Measurements from ENCODE around the gene ILKAP. TPM values are rescaled to one million over a fixed set of nuclear protein-coding genes. Genes with fewer than 3 reads are reported as not detected.

ILKAP gene
- total RNA-seq, 1 experiment from 2014 or later, result 41.5 TPM

DNA sequence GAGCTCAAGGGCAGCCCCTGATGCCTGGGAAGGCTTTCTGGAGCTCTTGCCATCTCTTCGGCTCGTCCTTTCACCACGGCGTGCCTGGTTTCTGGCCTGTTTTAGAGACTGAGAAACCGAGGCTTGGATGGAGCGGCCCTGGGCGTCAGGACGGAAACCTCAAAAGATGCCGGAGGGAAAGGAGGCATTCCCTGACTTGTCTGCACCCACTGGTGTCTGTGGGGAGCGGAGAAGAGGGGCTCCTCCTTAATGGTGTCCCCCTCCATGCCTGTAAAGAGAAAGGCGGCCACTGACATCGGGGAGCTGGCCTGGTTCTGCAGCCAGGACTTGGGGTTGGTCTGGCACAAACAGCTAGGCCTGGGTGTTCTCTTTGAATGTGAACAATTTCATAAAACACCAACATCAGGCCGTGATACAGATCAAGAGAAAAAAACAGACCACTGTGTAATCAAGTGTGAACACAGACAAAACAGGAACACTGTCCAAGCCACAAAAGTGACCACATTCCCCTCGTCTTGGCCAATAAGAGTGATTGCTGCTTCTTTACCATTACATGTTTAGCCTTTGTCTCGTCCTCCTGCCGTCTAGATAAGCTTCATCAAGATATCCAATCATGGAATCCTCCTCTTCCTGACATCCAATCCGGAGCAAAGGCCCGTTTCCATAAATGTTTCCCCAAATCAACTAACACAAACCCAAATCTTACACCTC, 633 bp upstream of the ILKAP start:
- peaks cover 13% of the 10 kb centered on the region for H3K79me1 ChIP-seq (ENCODE audit: insufficient read depth, low read depth, low read length, poor library complexity, severe bottlenecking)
- no peaks in the 10 kb centered on the region for H3K4me1 ChIP-seq (ENCODE audit: insufficient read depth, low read length)
- no peaks in the 10 kb centered on the region for H4K20me1 ChIP-seq (ENCODE audit: control insufficient read depth, insufficient read depth, insufficient read length)
- no peaks in the 10 kb centered on the region for H3K9me3 ChIP-seq (ENCODE audit: control insufficient read depth, low read depth, low read length)
- peaks cover 8 to 12% of the 10 kb centered on the region in 2 experiments; a peak in 4 of 5 replicates for H3K9me3 Mint-ChIP-seq
- no peak overlapping the region for H2AFZ ChIP-seq (ENCODE audit: low read length)
- peaks cover 21% of the 10 kb centered on the region; the same call in 1 of the 2 replicates for H3K79me2 ChIP-seq (ENCODE audit: insufficient read depth, low read length)
- DNase-seq, result no peak
- no peak overlapping the region for H3T11ph ChIP-seq (ENCODE audit: low read length)
- peaks cover 3 to 10% (median 8%) of the 10 kb centered on the region in 3 experiments; a peak in 6 of 7 replicates for H3K36me3 Mint-ChIP-seq (ENCODE audit: insufficient read depth in 1 of 3, low read depth in 3 of 3)
- H4K8ac ChIP-seq (replicated peaks; ENCODE audit: insufficient read length, low read depth, low read length), result no peak overlapping the region
- peak overlapping the region; percentile 71 for H3K18ac ChIP-seq (ENCODE audit: insufficient read length, low read depth, low read length)
- H3K27ac Mint-ChIP-seq, result peak overlapping the region; percentile 52 to 90 (median 76); a peak in 3 of 7 replicates
- no peak overlapping the region for H2BK5ac ChIP-seq (ENCODE audit: insufficient read length, low read length)
- TF ChIP-seq, protein P1, sequence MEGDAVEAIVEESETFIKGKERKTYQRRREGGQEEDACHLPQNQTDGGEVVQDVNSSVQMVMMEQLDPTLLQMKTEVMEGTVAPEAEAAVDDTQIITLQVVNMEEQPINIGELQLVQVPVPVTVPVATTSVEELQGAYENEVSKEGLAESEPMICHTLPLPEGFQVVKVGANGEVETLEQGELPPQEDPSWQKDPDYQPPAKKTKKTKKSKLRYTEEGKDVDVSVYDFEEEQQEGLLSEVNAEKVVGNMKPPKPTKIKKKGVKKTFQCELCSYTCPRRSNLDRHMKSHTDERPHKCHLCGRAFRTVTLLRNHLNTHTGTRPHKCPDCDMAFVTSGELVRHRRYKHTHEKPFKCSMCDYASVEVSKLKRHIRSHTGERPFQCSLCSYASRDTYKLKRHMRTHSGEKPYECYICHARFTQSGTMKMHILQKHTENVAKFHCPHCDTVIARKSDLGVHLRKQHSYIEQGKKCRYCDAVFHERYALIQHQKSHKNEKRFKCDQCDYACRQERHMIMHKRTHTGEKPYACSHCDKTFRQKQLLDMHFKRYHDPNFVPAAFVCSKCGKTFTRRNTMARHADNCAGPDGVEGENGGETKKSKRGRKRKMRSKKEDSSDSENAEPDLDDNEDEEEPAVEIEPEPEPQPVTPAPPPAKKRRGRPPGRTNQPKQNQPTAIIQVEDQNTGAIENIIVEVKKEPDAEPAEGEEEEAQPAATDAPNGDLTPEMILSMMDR (conservative IDR thresholded peaks at IDR 0.05), result no peak
- peak overlapping the region; percentile 79 for H3K4me2 ChIP-seq (ENCODE audit: insufficient read depth, insufficient read length, low read length)
- H2BK15ac ChIP-seq (ENCODE audit: low read depth, low read length), result no peak overlapping the region
- no peak overlapping the region for H3K56ac ChIP-seq (ENCODE audit: insufficient read length, low read depth, low read length)
- H3K4ac ChIP-seq (ENCODE audit: low read depth, low read length), result no peak overlapping the region
- H3K23ac ChIP-seq (ENCODE audit: insufficient read length, low read depth, low read length), result no peak overlapping the region
- peak overlapping the region; percentile 67 to 84 for H3K4me3 Mint-ChIP-seq
- peak overlapping the region; percentile 84 for H3K14ac ChIP-seq (ENCODE audit: insufficient read depth, low read length)
- peaks cover 11% of the 10 kb centered on the region for H3K27me3 Mint-ChIP-seq (ENCODE audit: low read depth)
- no peak overlapping the region for H2BK120ac ChIP-seq (ENCODE audit: low read depth, low read length, poor library complexity, severe bottlenecking)
- no peak overlapping the region for H2AK5ac ChIP-seq (ENCODE audit: insufficient read length, low read length)
- 100% methylated on average over 2 of the region's 18 CpGs for WGBS (ENCODE audit: extremely low coverage, insufficient read length, low lambda C conversion rate)
- peaks cover 7 to 11% of the 10 kb centered on the region in 2 experiments for H3K4me1 Mint-ChIP-seq
- peak overlapping the region; percentile 61 for H3K9ac ChIP-seq (ENCODE audit: extremely low read depth, insufficient read length, low read length)
- H2BK20ac ChIP-seq (ENCODE audit: low read depth, low read length, poor library complexity, severe bottlenecking), result no peak overlapping the region
- peaks cover 8% of the 10 kb centered on the region for H3K23me2 ChIP-seq (ENCODE audit: insufficient read length, low read depth, low read length, poor library complexity, severe bottlenecking)
- no peak overlapping the region for H2BK12ac ChIP-seq (ENCODE audit: insufficient read length, low read depth, low read length)
- H3K27me3 ChIP-seq (ENCODE audit: insufficient read depth, low read length), result no peaks in the 10 kb centered on the region
- no peak overlapping the region for H4K5ac ChIP-seq (ENCODE audit: insufficient read length, low read depth, low read length)
- no peak overlapping the region for H4K91ac ChIP-seq (ENCODE audit: insufficient read length, low read depth, low read length)
- no peak overlapping the region for H3K27ac ChIP-seq (ENCODE audit: insufficient read length, low read depth, low read length)

Measured in H9 (cell line).